ENCODE measurements around the gene ADAMTSL1.

ADAMTSL1 gene

DNA sequence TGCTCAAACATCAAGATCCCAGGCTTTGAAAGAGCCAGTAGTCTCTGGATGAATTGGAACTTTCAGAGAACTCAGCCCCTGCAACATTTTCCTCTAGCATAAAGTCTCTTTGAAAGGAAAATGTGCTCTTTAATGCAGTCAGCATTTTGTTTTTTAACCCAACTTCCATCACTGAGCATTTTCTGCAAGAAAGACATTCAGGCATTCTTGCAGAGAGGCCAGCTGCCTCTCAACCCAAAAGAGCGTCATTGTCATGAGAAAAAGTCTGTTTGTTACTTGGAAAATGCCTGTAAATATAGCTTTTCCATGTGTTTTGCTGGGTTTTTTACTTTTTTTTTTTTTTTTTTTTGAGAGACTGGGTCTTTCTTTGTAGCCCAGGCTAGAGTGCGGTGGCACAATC, 225.0 kb downstream of the ADAMTSL1 start:
- Histone ChIP-seq H3K36me3 (ENCODE audit: low read length) (no peaks in the 10 kb centered on the region), H3K9ac (ENCODE audit: low read length) (no peak overlapping the region), H3K4me2 (ENCODE audit: low read depth, low read length, poor library complexity, severe bottlenecking) (no peak overlapping the region), H3K9me3 (ENCODE audit: insufficient read depth, low read length) (peaks cover 8% of the 10 kb centered on the region; the same call in 1 of the 2 replicates), H4K20me1 (ENCODE audit: low read depth, low read length) (no peaks in the 10 kb centered on the region), H2AFZ (ENCODE audit: low read depth, low read length, severe bottlenecking) (no peak overlapping the region), H3K27me3 (ENCODE audit: low read length) (no peaks in the 10 kb centered on the region), H3K4me3 (ENCODE audit: insufficient read depth, low read length, poor library complexity, severe bottlenecking) (no peak overlapping the region), H3K9me2 (replicated peaks; ENCODE audit: insufficient read depth, low read length) (no peaks in the 10 kb centered on the region), H3K79me2 (ENCODE audit: insufficient read depth, low read length) (no peaks in the 10 kb centered on the region), H3K27ac (ENCODE audit: low read depth, low read length) (no peak overlapping the region), H3F3A (ENCODE audit: insufficient read depth) (no peaks in the 10 kb centered on the region)
- no peak for TF ChIP-seq EZH2phosphoT487 (conservative IDR thresholded peaks at IDR 0.05; ENCODE audit: low read length)
- TF ChIP-seq, protein P1, sequence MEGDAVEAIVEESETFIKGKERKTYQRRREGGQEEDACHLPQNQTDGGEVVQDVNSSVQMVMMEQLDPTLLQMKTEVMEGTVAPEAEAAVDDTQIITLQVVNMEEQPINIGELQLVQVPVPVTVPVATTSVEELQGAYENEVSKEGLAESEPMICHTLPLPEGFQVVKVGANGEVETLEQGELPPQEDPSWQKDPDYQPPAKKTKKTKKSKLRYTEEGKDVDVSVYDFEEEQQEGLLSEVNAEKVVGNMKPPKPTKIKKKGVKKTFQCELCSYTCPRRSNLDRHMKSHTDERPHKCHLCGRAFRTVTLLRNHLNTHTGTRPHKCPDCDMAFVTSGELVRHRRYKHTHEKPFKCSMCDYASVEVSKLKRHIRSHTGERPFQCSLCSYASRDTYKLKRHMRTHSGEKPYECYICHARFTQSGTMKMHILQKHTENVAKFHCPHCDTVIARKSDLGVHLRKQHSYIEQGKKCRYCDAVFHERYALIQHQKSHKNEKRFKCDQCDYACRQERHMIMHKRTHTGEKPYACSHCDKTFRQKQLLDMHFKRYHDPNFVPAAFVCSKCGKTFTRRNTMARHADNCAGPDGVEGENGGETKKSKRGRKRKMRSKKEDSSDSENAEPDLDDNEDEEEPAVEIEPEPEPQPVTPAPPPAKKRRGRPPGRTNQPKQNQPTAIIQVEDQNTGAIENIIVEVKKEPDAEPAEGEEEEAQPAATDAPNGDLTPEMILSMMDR (IDR thresholded peaks at IDR 0.05; ENCODE audit: insufficient read depth, low read length, poor library complexity, severe bottlenecking), result no peak

DNA sequence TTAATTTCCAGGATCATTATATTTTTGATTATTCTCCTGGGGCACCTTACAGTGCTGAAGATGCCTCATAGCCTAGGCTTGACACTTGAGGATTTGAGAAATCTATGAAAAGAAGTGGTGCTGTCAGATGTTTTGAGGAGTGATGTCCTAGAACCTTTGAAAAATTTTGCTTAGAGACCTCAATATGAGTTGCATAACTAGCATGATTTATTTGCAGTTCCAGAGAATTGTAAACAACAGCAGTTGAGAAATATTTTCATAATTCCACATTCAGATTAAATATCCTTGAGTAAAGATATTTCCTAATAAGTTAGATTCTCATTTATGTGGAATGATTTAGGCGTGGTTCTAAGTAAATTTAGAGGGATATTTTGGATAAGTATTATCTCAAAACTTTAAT, 225.8 kb downstream of the ADAMTSL1 start:
- no peaks in the 10 kb centered on the region for H3F3A ChIP-seq (ENCODE audit: insufficient read depth)
- no peaks in the 10 kb centered on the region for H3K9me2 ChIP-seq (replicated peaks; ENCODE audit: insufficient read depth, low read length)
- no peaks in the 10 kb centered on the region for H4K20me1 ChIP-seq (ENCODE audit: low read depth, low read length)
- H3K36me3 ChIP-seq (ENCODE audit: low read length), result no peaks in the 10 kb centered on the region
- no peak overlapping the region for H3K4me2 ChIP-seq (ENCODE audit: low read depth, low read length, poor library complexity, severe bottlenecking)
- H3K9ac ChIP-seq (ENCODE audit: low read length), result no peak overlapping the region
- peaks cover 6% of the 10 kb centered on the region; the same call in 1 of the 2 replicates for H3K9me3 ChIP-seq (ENCODE audit: insufficient read depth, low read length)
- H2AFZ ChIP-seq (ENCODE audit: low read depth, low read length, severe bottlenecking), result no peak overlapping the region
- no peaks in the 10 kb centered on the region for H3K27me3 ChIP-seq (ENCODE audit: low read length)
- H3K4me3 ChIP-seq (ENCODE audit: insufficient read depth, low read length, poor library complexity, severe bottlenecking), result no peak overlapping the region
- no peak overlapping the region for H3K27ac ChIP-seq (ENCODE audit: low read depth, low read length)
- TF ChIP-seq EZH2phosphoT487 (conservative IDR thresholded peaks at IDR 0.05; ENCODE audit: low read length), result no peak
- TF ChIP-seq, protein P1 (IDR thresholded peaks at IDR 0.05; ENCODE audit: insufficient read depth, low read length, poor library complexity, severe bottlenecking), result no peak
- no peaks in the 10 kb centered on the region for H3K79me2 ChIP-seq (ENCODE audit: insufficient read depth, low read length)

DNA sequence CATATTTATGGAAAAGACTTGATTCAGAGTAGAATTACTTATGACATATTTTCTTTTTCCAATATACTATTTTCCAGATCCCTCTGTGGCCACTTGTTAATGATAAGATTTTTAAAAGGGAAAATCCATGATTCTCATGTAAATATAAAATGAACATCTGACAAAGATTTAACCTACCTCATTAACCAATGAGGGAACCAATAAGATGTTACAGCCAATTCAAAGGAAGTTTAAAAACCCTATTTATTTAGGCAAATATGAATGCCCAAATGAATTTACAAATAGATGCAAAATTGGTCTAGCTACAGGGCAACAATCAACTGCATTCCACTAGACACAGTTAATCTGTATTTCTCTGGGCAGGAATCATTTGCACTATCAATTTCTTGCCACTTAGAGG, 226.8 kb downstream of the ADAMTSL1 start:
- TF ChIP-seq, protein P1 (IDR thresholded peaks at IDR 0.05; ENCODE audit: insufficient read depth, low read length, poor library complexity, severe bottlenecking), result no peak
- no peak for TF ChIP-seq EZH2phosphoT487 (conservative IDR thresholded peaks at IDR 0.05; ENCODE audit: low read length)
- H3F3A ChIP-seq (ENCODE audit: insufficient read depth), result no peaks in the 10 kb centered on the region
- H2AFZ ChIP-seq (ENCODE audit: low read depth, low read length, severe bottlenecking), result no peak overlapping the region
- no peaks in the 10 kb centered on the region for H3K79me2 ChIP-seq (ENCODE audit: insufficient read depth, low read length)
- H3K4me3 ChIP-seq (ENCODE audit: insufficient read depth, low read length, poor library complexity, severe bottlenecking), result no peak overlapping the region
- H4K20me1 ChIP-seq (ENCODE audit: low read depth, low read length), result no peaks in the 10 kb centered on the region
- H3K4me2 ChIP-seq (ENCODE audit: low read depth, low read length, poor library complexity, severe bottlenecking), result no peak overlapping the region
- no peak overlapping the region for H3K9ac ChIP-seq (ENCODE audit: low read length)
- H3K27me3 ChIP-seq (ENCODE audit: low read length), result no peaks in the 10 kb centered on the region
- no peaks in the 10 kb centered on the region for H3K9me2 ChIP-seq (replicated peaks; ENCODE audit: insufficient read depth, low read length)
- no peak overlapping the region for H3K27ac ChIP-seq (ENCODE audit: low read depth, low read length)
- no peaks in the 10 kb centered on the region for H3K36me3 ChIP-seq (ENCODE audit: low read length)
- H3K9me3 ChIP-seq (ENCODE audit: insufficient read depth, low read length), result no peaks in the 10 kb centered on the region

All from SU-DHL-6 (cell line).